ENCODE data around the gene PRRT1B.

The PRRT1B gene

GRCh38 chr9:131591845-131592208 is 46.5 kb downstream of the PRRT1B start:
- no peaks in the 10 kb centered on the region for H3K4me1 ChIP-seq (ENCODE audit: low read length)
- H3F3A ChIP-seq (ENCODE audit: insufficient read depth, low read length) = no peaks in the 10 kb centered on the region
- no peaks in the 10 kb centered on the region for H3K79me2 ChIP-seq (ENCODE audit: low read length)
- no peak overlapping the region for H3K9ac ChIP-seq (ENCODE audit: low read length)
- no peaks in the 10 kb centered on the region for H3K9me2 ChIP-seq (replicated peaks; ENCODE audit: insufficient read depth, low read length)
- no peaks in the 10 kb centered on the region for H4K20me1 ChIP-seq (ENCODE audit: insufficient read depth, low read length)
- H3K9me3 ChIP-seq (replicated peaks; ENCODE audit: insufficient read depth, low read length) = no peaks in the 10 kb centered on the region
- no peak for DNase-seq
- H3K4me3 ChIP-seq (ENCODE audit: low read length) = no peak overlapping the region
- no peaks in the 10 kb centered on the region for H3K27me3 ChIP-seq (replicated peaks; ENCODE audit: insufficient read depth, low read length)
- no peak overlapping the region for H3K27ac ChIP-seq (ENCODE audit: low read length)
- H3K36me3 ChIP-seq (replicated peaks; ENCODE audit: insufficient read depth, low read length) = peaks cover 13% of the 10 kb centered on the region; the same call in 1 of the 2 replicates
- H3K4me2 ChIP-seq (ENCODE audit: low read depth, low read length) = no peak overlapping the region
- H2AFZ ChIP-seq (ENCODE audit: low read length) = no peak overlapping the region
- TF ChIP-seq, protein P1, sequence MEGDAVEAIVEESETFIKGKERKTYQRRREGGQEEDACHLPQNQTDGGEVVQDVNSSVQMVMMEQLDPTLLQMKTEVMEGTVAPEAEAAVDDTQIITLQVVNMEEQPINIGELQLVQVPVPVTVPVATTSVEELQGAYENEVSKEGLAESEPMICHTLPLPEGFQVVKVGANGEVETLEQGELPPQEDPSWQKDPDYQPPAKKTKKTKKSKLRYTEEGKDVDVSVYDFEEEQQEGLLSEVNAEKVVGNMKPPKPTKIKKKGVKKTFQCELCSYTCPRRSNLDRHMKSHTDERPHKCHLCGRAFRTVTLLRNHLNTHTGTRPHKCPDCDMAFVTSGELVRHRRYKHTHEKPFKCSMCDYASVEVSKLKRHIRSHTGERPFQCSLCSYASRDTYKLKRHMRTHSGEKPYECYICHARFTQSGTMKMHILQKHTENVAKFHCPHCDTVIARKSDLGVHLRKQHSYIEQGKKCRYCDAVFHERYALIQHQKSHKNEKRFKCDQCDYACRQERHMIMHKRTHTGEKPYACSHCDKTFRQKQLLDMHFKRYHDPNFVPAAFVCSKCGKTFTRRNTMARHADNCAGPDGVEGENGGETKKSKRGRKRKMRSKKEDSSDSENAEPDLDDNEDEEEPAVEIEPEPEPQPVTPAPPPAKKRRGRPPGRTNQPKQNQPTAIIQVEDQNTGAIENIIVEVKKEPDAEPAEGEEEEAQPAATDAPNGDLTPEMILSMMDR (IDR thresholded peaks at IDR 0.05; ENCODE audit: low read length) = no peak
- TF ChIP-seq EZH2 (optimal IDR thresholded peaks at IDR 0.05; ENCODE audit: low read depth, low read length) (no peak), EZH2phosphoT487 (IDR thresholded peaks at IDR 0.05; ENCODE audit: low read length) (no peak)

DNA sequence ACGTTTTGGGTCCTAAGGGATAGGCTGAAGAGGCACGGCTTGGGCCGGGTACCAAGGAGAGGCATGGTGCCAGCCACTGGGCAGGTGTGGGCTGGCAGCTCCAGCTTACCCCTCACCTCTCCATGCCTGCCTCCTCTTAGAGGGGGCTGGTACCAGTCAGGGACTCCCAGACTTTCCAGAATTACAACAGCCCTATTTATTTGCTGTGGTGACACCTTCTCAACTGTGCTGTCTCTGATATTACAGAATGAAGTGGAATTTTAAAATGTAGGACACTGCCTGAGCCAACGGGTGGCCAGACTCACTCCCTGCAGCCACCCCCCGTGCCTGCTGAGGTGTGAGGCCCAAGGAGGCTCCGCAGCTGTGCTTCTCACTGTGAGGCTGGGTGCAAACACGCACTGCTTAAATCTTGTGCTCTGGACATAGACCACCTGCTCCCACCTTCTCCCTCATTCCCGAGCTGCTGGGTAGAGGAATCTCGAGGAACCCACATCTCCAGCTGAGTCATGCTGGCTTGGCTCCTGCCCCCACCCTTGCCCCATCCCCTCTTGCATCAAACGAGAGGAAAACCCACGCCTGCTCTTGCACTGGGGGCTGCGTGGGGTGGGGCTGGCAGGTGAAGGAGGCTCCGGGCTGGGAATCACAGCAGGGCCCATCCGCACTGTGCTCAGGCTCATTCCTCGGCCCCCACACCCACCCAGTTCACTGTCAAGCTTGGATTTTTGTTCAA is 47.9 kb downstream of the PRRT1B start:
- H3K4me3 ChIP-seq (ENCODE audit: low read length) = no peak overlapping the region
- no peaks in the 10 kb centered on the region for H3K9me3 ChIP-seq (replicated peaks; ENCODE audit: insufficient read depth, low read length)
- no peak overlapping the region for H3K9ac ChIP-seq (ENCODE audit: low read length)
- no peak overlapping the region for H3K27ac ChIP-seq (ENCODE audit: low read length)
- H3K9me2 ChIP-seq (replicated peaks; ENCODE audit: insufficient read depth, low read length) = no peaks in the 10 kb centered on the region
- H2AFZ ChIP-seq (ENCODE audit: low read length) = no peak overlapping the region
- no peaks in the 10 kb centered on the region for H3K79me2 ChIP-seq (ENCODE audit: low read length)
- no peak overlapping the region for H3K4me2 ChIP-seq (ENCODE audit: low read depth, low read length)
- H4K20me1 ChIP-seq (ENCODE audit: insufficient read depth, low read length) = no peaks in the 10 kb centered on the region
- TF ChIP-seq, protein P1 (IDR thresholded peaks at IDR 0.05; ENCODE audit: low read length) = no peak
- TF ChIP-seq EZH2 (optimal IDR thresholded peaks at IDR 0.05; ENCODE audit: low read depth, low read length) (no peak), EZH2phosphoT487 (IDR thresholded peaks at IDR 0.05; ENCODE audit: low read length) (no peak)
- H3F3A ChIP-seq (ENCODE audit: insufficient read depth, low read length) = no peaks in the 10 kb centered on the region
- H3K27me3 ChIP-seq (replicated peaks; ENCODE audit: insufficient read depth, low read length) = no peaks in the 10 kb centered on the region
- DNase-seq = no peak
- peaks cover 16% of the 10 kb centered on the region for H3K36me3 ChIP-seq (replicated peaks; ENCODE audit: insufficient read depth, low read length)
- no peaks in the 10 kb centered on the region for H3K4me1 ChIP-seq (ENCODE audit: low read length)

DNA sequence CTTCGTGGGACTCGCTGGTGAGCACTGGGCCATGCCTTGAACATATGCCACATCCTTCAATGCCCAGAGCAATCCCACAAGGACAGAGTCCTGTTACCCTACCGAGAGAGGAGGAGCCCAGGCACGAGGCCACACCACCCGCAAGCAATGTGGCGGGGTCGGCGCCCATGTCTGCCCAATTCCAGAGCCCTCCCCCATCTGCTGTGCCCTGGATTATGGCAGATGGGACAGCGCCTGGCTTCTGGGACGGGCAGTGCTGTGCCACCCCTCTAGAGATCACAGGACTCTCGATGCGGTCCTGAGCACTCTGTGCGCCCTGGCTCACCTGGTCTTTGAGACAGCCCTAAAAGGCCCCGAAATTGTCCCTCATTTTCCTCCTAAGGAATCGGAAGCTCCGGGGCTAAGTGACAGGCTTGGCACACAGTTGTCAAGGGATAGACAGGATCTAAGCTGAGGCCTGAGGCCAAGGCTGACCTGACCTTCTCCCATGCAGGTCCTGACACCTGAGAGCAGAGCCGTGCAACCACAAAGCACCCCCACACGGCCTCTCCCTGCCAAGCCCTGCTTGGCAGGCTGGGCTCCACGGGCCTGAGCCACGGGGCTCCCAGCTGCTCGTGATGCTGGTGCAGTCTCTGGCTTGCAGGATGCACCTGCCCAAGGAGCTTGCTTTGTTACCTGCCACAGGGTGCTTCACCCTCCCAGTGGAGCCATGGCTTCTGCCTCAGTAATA is 48.8 kb downstream of the PRRT1B start:
- Histone ChIP-seq H3K79me2 (ENCODE audit: low read length) (no peaks in the 10 kb centered on the region), H3K4me2 (ENCODE audit: low read depth, low read length) (no peak overlapping the region), H2AFZ (ENCODE audit: low read length) (no peak overlapping the region), H3F3A (ENCODE audit: insufficient read depth, low read length) (no peaks in the 10 kb centered on the region), H3K4me3 (ENCODE audit: low read length) (no peak overlapping the region), H3K36me3 (replicated peaks; ENCODE audit: insufficient read depth, low read length) (peaks cover 18% of the 10 kb centered on the region), H3K27ac (ENCODE audit: low read length) (no peak overlapping the region), H3K9ac (ENCODE audit: low read length) (no peak overlapping the region), H3K4me1 (ENCODE audit: low read length) (no peaks in the 10 kb centered on the region), H3K27me3 (replicated peaks; ENCODE audit: insufficient read depth, low read length) (no peaks in the 10 kb centered on the region), H3K9me2 (replicated peaks; ENCODE audit: insufficient read depth, low read length) (no peaks in the 10 kb centered on the region), H3K9me3 (replicated peaks; ENCODE audit: insufficient read depth, low read length) (no peaks in the 10 kb centered on the region), H4K20me1 (ENCODE audit: insufficient read depth, low read length) (no peaks in the 10 kb centered on the region)
- TF ChIP-seq EZH2phosphoT487 (IDR thresholded peaks at IDR 0.05; ENCODE audit: low read length) = no peak
- TF ChIP-seq, protein P1 (IDR thresholded peaks at IDR 0.05; ENCODE audit: low read length) = no peak
- no peak for TF ChIP-seq EZH2 (optimal IDR thresholded peaks at IDR 0.05; ENCODE audit: low read depth, low read length)
- DNase-seq = no peak
